ENCODE results near the gene HRK.
A peak's percentile ranks its signal among the peaks of the same experiment; 100 is the strongest.

HRK gene

GRCh38 chr12:116881325-116881876 is at the start of gene HRK:
Gene HRK (minus strand): TSS chr12:116881441. CDS start chr12:116881307, 134 bp downstream.
- no peak for DNase-seq (ENCODE audit: low spot score)

GRCh38 chr12:116929885-116930284 is 48.6 kb upstream of the HRK start:
- no peak for DNase-seq (ENCODE audit: low spot score)

GRCh38 chr12:116928504-116928903 is 47.3 kb upstream of the HRK start:
- no peak for DNase-seq (ENCODE audit: low spot score)

GRCh38 chr12:116927244-116927940 is 46.2 kb upstream of the HRK start:
- DNase-seq (ENCODE audit: low spot score) = no peak

GRCh38 chr12:116926283-116927243 is 45.3 kb upstream of the HRK start:
- no peak for DNase-seq (ENCODE audit: low spot score)

- peak; percentile 75 for DNase-seq (ENCODE audit: low spot score)
These were observed 43.6 kb upstream of the HRK start for GRCh38 chr12:116924558-116925453.

- peak; percentile 1 for DNase-seq (ENCODE audit: low spot score)
These were observed 41.1 kb upstream of the HRK start for GRCh38 chr12:116922194-116922897.

GRCh38 chr12:116920939-116921338 is 39.7 kb upstream of the HRK start:
- no peak for DNase-seq (ENCODE audit: low spot score)

GRCh38 chr12:116919706-116920485 is 38.7 kb upstream of the HRK start:
- DNase-seq (ENCODE audit: low spot score) = no peak

GRCh38 chr12:116919247-116919661 is 38.0 kb upstream of the HRK start:
- no peak for DNase-seq (ENCODE audit: low spot score)

GRCh38 chr12:116918464-116918863 is 37.2 kb upstream of the HRK start:
- DNase-seq (ENCODE audit: low spot score) = no peak

- DNase-seq (ENCODE audit: low spot score) = peak; percentile 63
These were observed 35.5 kb upstream of the HRK start for GRCh38 chr12:116916714-116917114.

GRCh38 chr12:116916122-116916521 is 34.9 kb upstream of the HRK start:
- DNase-seq (ENCODE audit: low spot score) = no peak

GRCh38 chr12:116915326-116915725 is 34.1 kb upstream of the HRK start:
- DNase-seq (ENCODE audit: low spot score) = no peak

- DNase-seq (ENCODE audit: low spot score) = peak; percentile 54
These were observed 29.6 kb upstream of the HRK start, which contains the start of gene FBXW8 for GRCh38 chr12:116910645-116911451. Gene FBXW8 (plus strand): TSS chr12:116910950. CDS start chr12:116911038, 88 bp downstream.

GRCh38 chr12:116910280-116910644 is 29.0 kb upstream of the HRK start:
- no peak for DNase-seq (ENCODE audit: low spot score)

- no peak for DNase-seq (ENCODE audit: low spot score)
These were observed 25.0 kb upstream of the HRK start for GRCh38 chr12:116906285-116906684.

- no peak for DNase-seq (ENCODE audit: low spot score)
These were observed 22.6 kb upstream of the HRK start for GRCh38 chr12:116903818-116904217.

GRCh38 chr12:116901612-116902011 is 20.4 kb upstream of the HRK start:
- DNase-seq (ENCODE audit: low spot score) = no peak

All from CD4-positive, alpha-beta T cell treated with Interleukin-2 at 100 ng/mL for 4 hours (primary cell).